Measurements from ENCODE around the gene SLA2.
"Not testable (repeated sequence)": the region's sequence is repeated elsewhere in the genome, so short reads cannot be mapped to it uniquely, and the experiment has no call there.

SLA2 gene

GRCh38 chr20:36645998-36646397 lies at the start of gene SLA2:
Gene SLA2 (minus strand): TSS chr20:36646196. CDS start chr20:36641335, 4,861 bp downstream.
- peak; percentile 63 to 73 for DNase-seq

- DNase-seq = not testable (repeated sequence)
Observed at GRCh38 chr20:36695467-36695866, 49.5 kb upstream of the SLA2 start.

DNA sequence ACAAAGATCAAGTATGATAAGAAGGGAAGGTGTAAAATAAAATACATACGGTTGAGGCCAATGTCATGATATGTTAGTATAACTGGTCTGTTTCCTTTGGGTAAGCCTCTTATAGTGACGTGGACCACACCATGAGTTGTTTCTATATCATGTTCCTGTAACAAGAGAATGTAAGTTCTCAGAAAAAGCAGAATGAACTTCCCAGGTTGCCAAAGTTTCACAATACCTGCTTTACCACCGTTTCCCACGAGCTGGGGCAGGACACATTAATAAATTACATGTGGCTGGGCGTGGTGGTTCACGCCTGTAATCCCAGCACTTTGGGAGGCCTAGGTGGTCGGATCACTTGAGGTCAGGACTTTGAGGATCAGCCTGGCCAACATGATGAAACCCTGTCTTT lies 42.6 kb upstream of the SLA2 start:
- no peak for DNase-seq

DNA sequence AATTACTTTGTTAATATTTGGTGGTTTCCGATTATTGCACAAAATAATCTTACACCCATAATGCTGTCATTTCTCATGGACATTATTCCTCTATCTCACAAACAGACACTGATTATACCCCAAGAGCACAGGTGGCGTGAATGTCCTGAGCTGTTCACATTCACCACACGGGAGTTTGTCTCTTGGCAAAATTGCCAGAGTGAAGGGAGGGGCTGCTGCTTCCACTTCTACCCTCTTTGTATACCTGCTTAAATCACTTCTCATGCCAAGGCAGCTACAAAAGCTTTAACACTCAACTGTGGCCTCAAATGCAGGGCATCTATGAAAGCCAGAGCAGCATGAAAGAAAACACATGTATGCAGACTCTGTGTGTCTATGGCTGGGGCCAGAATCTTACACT lies 41.9 kb upstream of the SLA2 start:
- DNase-seq = no peak

DNA sequence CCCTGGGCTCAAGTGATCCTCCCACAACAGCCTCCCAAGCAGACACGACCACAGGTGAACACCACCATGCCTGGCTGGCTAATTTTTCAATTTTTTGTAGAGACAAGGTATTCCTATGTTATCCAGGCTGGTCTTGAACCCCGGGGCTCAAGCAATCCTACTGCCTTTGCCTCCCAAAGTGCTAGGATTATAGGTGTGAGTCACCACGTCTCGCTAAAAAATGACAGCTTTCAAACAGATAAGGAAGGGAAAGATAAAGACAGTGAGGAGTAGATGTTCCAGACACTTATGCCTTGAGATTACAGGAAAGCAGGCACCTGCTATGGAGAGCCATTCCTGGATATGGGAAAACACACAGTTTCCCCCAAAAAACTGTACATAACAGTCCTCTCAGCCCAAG lies 40.9 kb upstream of the SLA2 start:
- no peak for DNase-seq

- DNase-seq = no peak
Observed at GRCh38 chr20:36686504-36686903, 40.5 kb upstream of the SLA2 start.

GRCh38 chr20:36684747-36685146 lies 38.8 kb upstream of the SLA2 start:
- no peak for DNase-seq

DNA sequence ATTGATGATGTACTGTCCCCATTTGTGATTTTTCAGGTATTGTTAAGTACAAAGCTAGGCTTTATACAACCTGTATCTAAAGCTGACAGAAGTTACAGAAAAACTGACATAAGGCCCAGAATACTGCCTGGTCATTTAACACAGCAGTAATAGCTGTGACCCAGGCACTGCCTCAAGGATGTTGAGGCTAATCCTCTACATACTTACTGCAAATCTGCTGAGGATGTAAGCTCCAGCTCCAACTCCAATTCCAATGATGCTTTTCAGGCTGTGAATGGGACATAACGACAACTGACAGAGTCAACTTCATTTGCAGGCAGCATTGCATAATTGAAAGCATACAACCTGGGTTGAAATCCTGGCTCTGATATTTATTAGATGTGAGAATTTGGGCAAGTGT lies 36.3 kb upstream of the SLA2 start:
- no peak for DNase-seq

- no peak for DNase-seq
Observed at GRCh38 chr20:36677422-36677771, 31.4 kb upstream of the SLA2 start.

DNA sequence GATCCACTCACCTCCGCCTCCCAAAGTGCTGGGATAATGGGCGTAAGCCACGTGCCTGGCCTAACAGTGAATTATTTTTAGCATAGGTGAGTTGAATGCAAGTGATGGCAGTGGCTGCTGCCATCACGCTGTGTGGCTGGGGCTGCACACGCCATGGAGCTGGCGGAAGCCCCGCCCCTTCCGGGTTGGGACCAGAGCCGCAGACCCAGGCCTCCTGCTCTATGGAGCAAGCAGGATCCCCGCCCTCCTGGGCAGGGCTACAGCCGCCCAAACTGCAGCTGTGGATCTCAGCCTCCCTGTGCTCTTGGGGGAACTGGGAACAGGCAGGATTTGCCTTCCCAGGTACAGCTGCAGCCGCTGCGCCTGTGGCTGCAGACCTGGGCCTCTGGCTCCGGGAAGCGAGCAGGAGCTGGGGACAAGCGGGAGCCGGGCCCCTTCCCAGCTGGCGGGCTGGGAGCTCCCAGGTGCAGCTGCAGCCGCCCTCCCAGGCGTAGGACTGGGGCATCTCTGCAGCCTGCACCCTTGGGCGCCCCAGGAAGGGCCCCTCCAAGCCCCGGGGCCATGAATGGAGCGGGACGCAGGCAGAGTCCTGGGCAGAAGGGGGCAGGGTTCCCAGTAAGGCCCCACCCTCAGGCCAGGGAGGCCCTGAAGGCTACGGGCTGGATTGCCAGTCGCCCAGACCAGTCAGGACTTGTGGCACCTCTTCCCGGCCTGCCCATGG lies 30.9 kb upstream of the SLA2 start:
- no peak for DNase-seq

DNA sequence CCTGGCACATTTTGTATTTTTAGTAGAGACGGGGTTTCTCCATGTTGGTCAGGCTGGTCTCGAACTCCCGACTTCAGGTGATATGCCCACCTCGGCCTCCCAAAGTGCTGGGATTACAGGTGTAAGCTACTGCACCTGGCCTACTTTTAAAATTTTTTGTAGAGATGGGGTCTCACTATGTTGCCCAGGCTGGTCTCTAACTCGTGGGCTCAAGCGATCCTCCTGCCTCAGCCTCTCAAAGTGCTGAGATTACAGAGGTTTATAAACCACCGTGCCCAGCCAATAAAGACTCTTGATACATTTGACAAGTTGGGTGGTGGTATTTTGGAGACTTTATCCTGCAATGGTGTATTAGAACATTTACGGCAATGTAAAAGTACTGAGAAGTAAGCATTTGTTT lies 29.5 kb upstream of the SLA2 start:
- not testable (repeated sequence) for DNase-seq

DNA sequence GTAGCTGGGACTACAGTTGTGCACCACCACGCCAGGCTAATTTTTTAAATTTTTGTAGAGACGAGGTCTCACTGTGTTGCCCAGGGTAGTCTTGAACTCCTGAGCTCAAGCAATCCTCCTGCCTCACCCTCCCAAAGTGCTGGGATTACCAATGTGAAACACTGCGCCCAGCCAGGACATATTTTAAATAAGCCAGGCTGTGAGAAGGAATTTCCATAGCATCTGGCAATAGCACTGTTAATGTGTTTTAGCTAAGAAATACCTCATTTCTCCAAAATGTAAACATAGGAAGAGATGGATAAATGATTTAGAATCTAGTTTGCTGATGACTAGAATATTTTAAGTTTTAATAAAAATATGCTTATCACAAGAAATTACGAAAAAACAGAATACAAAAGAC lies 27.0 kb upstream of the SLA2 start:
- DNase-seq = no peak

GRCh38 chr20:36670665-36671357 lies 24.8 kb upstream of the SLA2 start:
- DNase-seq = no peak

GRCh38 chr20:36666181-36666740 lies 20.3 kb upstream of the SLA2 start:
- peak in 1 of 2 donors; percentile 28 for DNase-seq

- DNase-seq = no peak
Observed at GRCh38 chr20:36663031-36663430, 17.0 kb upstream of the SLA2 start.

DNA sequence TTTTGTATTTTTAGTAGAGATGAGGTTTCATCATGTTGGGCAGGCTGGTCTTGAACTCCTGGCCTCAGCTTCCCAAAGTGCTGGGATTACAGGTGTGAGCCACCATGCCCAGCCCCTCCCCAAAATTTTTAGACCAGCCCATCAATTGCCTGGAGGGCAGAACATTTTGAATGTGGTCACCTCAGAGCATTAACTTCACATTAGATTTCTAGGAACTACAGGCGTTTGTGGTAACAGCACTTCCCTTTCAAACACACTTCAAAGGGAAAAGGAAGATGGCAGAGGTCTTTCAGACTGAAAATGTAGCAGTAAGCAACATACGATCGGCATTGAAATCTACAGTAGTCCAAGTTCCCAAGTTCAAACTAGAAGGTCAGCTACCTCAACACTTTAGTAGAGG lies 12.3 kb upstream of the SLA2 start:
- DNase-seq = peak in 1 of 2 donors; percentile 67

DNA sequence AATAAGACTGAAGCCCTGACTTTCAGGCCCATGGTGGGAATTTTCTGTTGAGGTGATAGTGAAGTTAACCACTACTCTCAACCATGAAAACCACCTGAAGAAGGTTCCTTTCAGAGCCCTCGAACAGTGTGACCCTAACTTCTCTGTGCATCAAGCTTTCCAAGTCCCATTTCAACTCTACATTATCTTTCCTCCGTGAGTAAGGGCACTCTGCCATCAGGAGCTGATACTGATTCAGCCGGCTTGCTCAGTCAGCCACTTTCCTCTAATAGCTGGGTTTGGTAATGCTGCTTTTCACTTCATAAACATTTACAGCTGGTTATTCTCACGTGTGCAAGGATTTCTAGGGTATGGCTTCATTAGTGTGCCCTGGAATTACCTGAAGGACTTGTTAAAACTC lies 10.7 kb upstream of the SLA2 start:
- DNase-seq = no peak

DNA sequence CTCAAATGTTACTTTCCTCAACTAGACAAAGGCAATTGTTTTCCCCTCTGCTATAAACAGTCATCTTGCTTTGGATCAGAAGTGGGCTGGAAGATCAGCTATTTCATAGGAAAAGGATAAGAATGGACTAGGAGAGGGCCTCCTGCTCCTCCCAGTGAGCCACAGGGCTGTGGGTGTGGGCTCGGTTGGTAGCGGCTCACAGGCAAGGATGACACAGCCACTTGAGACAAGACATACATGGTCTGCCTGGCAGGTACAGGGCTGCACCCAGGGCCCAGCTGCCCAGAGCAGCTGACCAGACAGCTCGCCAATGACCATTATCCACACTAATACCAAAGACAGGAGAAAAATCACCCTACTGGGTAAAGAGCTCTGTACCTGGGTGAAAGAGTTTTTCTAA lies 9.0 kb upstream of the SLA2 start:
- no peak for DNase-seq

GRCh38 chr20:36654506-36654905 lies 8.5 kb upstream of the SLA2 start:
- no peak for DNase-seq

GRCh38 chr20:36653456-36653855 lies 7.5 kb upstream of the SLA2 start:
- no peak for DNase-seq

DNA sequence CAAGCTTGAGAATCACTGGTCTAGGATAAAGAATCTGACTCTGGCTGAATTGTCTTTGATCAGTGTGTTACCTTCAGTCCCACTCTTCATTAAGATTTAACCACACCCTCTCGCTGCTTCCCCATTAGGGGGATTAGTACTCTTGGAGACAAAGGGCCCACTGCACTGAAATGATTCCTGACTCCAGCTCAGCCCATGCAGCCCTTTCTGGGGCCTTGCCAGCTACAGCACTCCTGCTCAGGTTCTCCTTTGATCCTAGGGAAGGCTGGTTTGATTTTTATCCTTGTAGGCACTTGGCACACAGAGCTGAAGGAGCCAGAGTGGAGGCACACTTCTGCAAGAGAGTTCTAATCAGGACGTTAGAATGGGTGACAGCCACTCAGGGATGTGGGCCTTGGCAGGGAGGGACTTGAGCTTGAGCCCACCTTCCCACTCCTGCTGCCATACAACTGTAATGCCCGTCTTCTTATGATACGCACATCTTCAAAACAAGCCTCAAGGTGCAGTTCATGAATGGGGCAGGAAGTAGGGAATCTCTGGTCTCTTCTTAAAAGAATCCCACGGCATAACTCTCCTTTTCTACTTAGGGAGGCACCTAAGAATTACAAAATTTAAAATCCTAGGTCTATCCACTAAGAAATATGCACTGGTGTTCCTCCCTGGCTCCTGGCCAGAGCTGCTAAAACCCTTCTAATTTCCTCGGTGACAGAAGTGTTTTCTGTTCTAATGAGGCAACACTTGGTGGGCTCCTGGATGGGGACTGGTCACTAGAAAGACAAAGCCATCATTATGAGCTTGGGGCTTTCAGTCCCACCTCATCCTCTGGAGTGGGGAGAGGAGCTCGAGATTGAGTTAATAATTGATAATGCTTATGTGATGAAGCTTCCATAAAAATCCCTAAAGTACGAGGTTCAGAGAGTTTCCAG lies 1.5 kb upstream of the SLA2 start:
- DNase-seq = no peak

DNA sequence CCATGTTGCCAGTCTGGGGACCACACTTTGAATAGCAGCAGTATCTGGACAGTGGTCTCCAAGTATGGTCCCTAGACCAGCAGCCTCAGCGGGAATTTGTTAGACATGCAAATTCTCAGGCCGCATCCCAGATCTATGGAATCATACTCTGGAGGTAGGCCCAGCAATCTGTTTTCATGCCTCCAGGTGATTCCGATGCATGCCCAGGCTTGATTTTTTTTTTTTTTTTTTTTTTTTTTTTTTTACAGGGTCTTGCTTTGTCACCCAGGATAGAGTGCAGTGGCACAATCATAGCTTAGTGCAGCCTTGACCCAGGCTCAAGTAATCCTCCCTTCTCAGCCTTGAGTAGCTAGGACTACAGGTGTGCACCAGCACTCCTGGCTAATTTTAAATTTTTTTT lies 682 bp upstream of the SLA2 start:
- no peak for DNase-seq

- DNase-seq = no peak
Observed at GRCh38 chr20:36645353-36645752, 643 bp downstream of the SLA2 start.

Data from CD4-positive, alpha-beta T cell treated with Interleukin-4 for 1 hour (primary cell).